ENCODE results near the gene UNC5CL. TPM values are rescaled to one million over a fixed set of nuclear protein-coding genes. Genes with fewer than 3 reads are reported as not detected.

UNC5CL gene
- total RNA-seq, 1 experiment from 2014 or later: 4.5 TPM

DNA sequence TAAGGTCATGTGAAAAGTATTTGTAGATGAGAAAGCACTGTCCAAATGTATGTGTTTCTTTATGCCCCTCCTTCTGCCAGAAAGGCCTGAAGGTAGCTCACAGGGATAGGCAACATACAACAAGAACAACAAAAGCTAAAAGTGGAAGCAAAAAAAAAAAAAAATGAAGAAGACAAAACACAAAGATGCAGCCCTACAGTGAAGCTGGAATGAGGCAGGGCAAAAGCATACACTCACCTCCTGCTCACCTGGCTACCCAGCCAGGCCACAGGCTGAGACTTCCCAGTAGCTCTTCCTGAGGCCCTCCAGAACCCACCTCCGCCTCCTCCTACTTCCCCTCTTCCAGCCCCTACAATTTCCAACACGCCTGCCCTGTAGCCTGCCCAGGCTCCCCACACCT, 2.4 kb downstream of the UNC5CL start:
- POLR2A ChIA-PET: interaction anchor here (0.6 kb wide), 2 partner anchors 49 to 65 kb away, joined by 3 to 4 read pairs; no protein-coding TSS in a partner anchor
- no peak for DNase-seq (ENCODE audit: low spot score)
- no peak overlapping the region for H3K4me3 Mint-ChIP-seq
- H3K4me1 Mint-ChIP-seq: peaks cover 15% of the 10 kb centered on the region
- no peaks in the 10 kb centered on the region for H3K36me3 Mint-ChIP-seq
- no peaks in the 10 kb centered on the region for H3K27me3 Mint-ChIP-seq (ENCODE audit: low read depth)
- H3K9me3 Mint-ChIP-seq: no peaks in the 10 kb centered on the region
- TF ChIP-seq NFATC4 (CRISPR knock-in tag; IDR thresholded peaks at IDR 0.05) (no peak), ZNF512 (CRISPR knock-in tag; IDR thresholded peaks at IDR 0.05; ENCODE audit: borderline replicate concordance) (no peak), RELA (CRISPR knock-in tag; IDR thresholded peaks at IDR 0.05; ENCODE audit: borderline replicate concordance) (no peak), MXD4 (CRISPR knock-in tag; IDR thresholded peaks at IDR 0.05; ENCODE audit: borderline replicate concordance) (no peak), ZNF138 (CRISPR knock-in tag; conservative IDR thresholded peaks at IDR 0.05) (no peak)
- H3K27ac Mint-ChIP-seq: no peak overlapping the region
- CTCF ChIA-PET: interaction anchor here (0.6 to 4.5 kb wide), 11 partner anchors 8 to 194 kb away, joined by 3 to 94 read pairs (median 3); no protein-coding TSS in a partner anchor
- ATAC-seq: no peak

- Mint-ChIP-seq H3K27me3 (ENCODE audit: low read depth) (no peaks in the 10 kb centered on the region), H3K9me3 (no peaks in the 10 kb centered on the region), H3K4me3 (no peak overlapping the region), H3K36me3 (no peaks in the 10 kb centered on the region), H3K4me1 (peaks cover 15% of the 10 kb centered on the region), H3K27ac (no peak overlapping the region)
- POLR2A ChIA-PET: interaction anchor here (0.6 kb wide), 2 partner anchors 49 to 65 kb away, joined by 3 to 4 read pairs; no protein-coding TSS in a partner anchor
- CTCF ChIA-PET: interaction anchor here (0.6 to 4.5 kb wide), 6 partner anchors 8 to 146 kb away, joined by 3 to 94 read pairs (median 3); no protein-coding TSS in a partner anchor
- TF ChIP-seq CREM (CRISPR knock-in tag; IDR thresholded peaks at IDR 0.05): no peak
- TF ChIP-seq ELF4 (CRISPR knock-in tag; IDR thresholded peaks at IDR 0.05; ENCODE audit: low read depth): no peak
- no peak for TF ChIP-seq ESRRA (CRISPR knock-in tag; IDR thresholded peaks at IDR 0.05; ENCODE audit: borderline replicate concordance)
- ATAC-seq (no peak), DNase-seq (ENCODE audit: low spot score) (no peak)
Measured at GRCh38 chr6:41036186-41036585, 2.8 kb downstream of the UNC5CL start.

DNA sequence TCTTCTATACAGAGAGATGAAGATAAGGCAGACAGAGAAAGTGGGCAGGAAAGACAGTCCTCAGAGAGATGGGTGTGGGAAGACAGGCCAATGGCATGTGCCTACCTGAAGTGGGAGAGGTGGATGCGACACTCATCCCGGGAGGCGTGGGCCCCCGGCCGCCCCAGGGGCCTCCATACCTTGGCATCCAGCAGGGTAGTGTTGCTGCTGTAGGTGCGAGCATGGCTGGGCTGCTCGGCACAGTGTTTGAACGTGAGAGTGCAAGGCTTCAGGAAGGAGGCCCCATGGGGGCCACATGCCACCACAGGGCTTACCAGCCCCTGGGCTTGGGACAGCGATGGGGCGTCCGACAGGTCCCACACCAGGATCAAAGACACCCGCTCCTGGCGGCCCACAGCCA, 5.2 kb downstream of the UNC5CL start:
- H3K9me3 Mint-ChIP-seq: no peaks in the 10 kb centered on the region
- H3K27me3 Mint-ChIP-seq (ENCODE audit: low read depth): no peaks in the 10 kb centered on the region; the same call in 1 of the 2 replicates
- H3K4me3 Mint-ChIP-seq: no peak overlapping the region
- H3K27ac Mint-ChIP-seq: no peak overlapping the region
- peaks cover 14% of the 10 kb centered on the region for H3K4me1 Mint-ChIP-seq
- no peak for DNase-seq (ENCODE audit: low spot score)
- H3K36me3 Mint-ChIP-seq: no peaks in the 10 kb centered on the region
- POLR2A ChIA-PET: no interaction called here
- no peak for ATAC-seq
- CTCF ChIA-PET: no interaction called here
- TF ChIP-seq ZNF138 (CRISPR knock-in tag; conservative IDR thresholded peaks at IDR 0.05): no peak
- TF ChIP-seq, protein P1, sequence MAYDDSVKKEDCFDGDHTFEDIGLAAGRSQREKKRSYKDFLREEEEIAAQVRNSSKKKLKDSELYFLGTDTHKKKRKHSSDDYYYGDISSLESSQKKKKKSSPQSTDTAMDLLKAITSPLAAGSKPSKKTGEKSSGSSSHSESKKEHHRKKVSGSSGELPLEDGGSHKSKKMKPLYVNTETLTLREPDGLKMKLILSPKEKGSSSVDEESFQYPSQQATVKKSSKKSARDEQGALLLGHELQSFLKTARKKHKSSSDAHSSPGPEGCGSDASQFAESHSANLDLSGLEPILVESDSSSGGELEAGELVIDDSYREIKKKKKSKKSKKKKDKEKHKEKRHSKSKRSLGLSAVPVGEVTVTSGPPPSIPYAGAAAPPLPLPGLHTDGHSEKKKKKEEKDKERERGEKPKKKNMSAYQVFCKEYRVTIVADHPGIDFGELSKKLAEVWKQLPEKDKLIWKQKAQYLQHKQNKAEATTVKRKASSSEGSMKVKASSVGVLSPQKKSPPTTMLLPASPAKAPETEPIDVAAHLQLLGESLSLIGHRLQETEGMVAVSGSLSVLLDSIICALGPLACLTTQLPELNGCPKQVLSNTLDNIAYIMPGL (CRISPR knock-in tag; IDR thresholded peaks at IDR 0.05): no peak
- no peak for TF ChIP-seq KAT7 (CRISPR knock-in tag; IDR thresholded peaks at IDR 0.05; ENCODE audit: borderline replicate concordance)
- TF ChIP-seq PRDM15 (CRISPR knock-in tag; IDR thresholded peaks at IDR 0.05): no peak
- TF ChIP-seq, protein P2, sequence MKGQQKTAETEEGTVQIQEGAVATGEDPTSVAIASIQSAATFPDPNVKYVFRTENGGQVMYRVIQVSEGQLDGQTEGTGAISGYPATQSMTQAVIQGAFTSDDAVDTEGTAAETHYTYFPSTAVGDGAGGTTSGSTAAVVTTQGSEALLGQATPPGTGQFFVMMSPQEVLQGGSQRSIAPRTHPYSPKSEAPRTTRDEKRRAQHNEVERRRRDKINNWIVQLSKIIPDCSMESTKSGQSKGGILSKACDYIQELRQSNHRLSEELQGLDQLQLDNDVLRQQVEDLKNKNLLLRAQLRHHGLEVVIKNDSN (CRISPR knock-in tag; IDR thresholded peaks at IDR 0.05): no peak
- TF ChIP-seq CREB1 (CRISPR knock-in tag; IDR thresholded peaks at IDR 0.05): no peak
- TF ChIP-seq MAX (CRISPR knock-in tag; IDR thresholded peaks at IDR 0.05): no peak
- TF ChIP-seq ESRRA (CRISPR knock-in tag; IDR thresholded peaks at IDR 0.05; ENCODE audit: borderline replicate concordance): no peak
- TF ChIP-seq ZNF317 (CRISPR knock-in tag; IDR thresholded peaks at IDR 0.05; ENCODE audit: borderline replicate concordance, low read depth): no peak
- TF ChIP-seq ZNF416 (CRISPR knock-in tag; IDR thresholded peaks at IDR 0.05): no peak
- TF ChIP-seq AFF4 (CRISPR knock-in tag; IDR thresholded peaks at IDR 0.05; ENCODE audit: borderline replicate concordance): no peak
- TF ChIP-seq PREB (CRISPR knock-in tag; IDR thresholded peaks at IDR 0.05; ENCODE audit: borderline replicate concordance): no peak

All from WTC11 (cell line).